GM18517 (cell line): ENCODE results near the gene SDR9C7.
"Not testable (repeated sequence)": the region's sequence is repeated elsewhere in the genome, so short reads cannot be mapped to it uniquely, and the experiment has no call there.

Experiments
- ATAC-seq: cut with Tn5 transposase; IDR thresholded peaks from one replicate; pipeline ENCODE4 v1.9.1; 2021; ENCODE audit warnings: mild to moderate bottlenecking, moderate library complexity; ENCODE audit not compliant: unreplicated experiment

SDR9C7 gene

GRCh38 chr12:56918139-56918538 lies 16.1 kb downstream of the SDR9C7 start:
- ATAC-seq, result not testable (repeated sequence)

- no peak for ATAC-seq
Measured at GRCh38 chr12:56916996-56917333, 17.2 kb downstream of the SDR9C7 start.

- ATAC-seq, result no peak
Measured at GRCh38 chr12:56916296-56916995, 17.8 kb downstream of the SDR9C7 start.

GRCh38 chr12:56914724-56915123 lies 19.5 kb downstream of the SDR9C7 start:
- no peak for ATAC-seq

GRCh38 chr12:56914256-56914655 lies 20.0 kb downstream of the SDR9C7 start:
- no peak for ATAC-seq

GRCh38 chr12:56909403-56909802 lies 24.8 kb downstream of the SDR9C7 start:
- not testable (repeated sequence) for ATAC-seq

GRCh38 chr12:56908136-56908535 lies 26.1 kb downstream of the SDR9C7 start:
- no peak for ATAC-seq

GRCh38 chr12:56905852-56906251 lies 28.4 kb downstream of the SDR9C7 start:
- no peak for ATAC-seq

- ATAC-seq, result no peak
Measured at GRCh38 chr12:56903374-56903773, 30.8 kb downstream of the SDR9C7 start.

- ATAC-seq, result not testable (repeated sequence)
Measured at GRCh38 chr12:56901313-56901712, 32.9 kb downstream of the SDR9C7 start.

GRCh38 chr12:56900583-56900982 lies 33.6 kb downstream of the SDR9C7 start:
- ATAC-seq, result no peak

- no peak for ATAC-seq
Measured at GRCh38 chr12:56898938-56899337, 35.3 kb downstream of the SDR9C7 start.

- no peak for ATAC-seq
Measured at GRCh38 chr12:56897844-56898361, 36.3 kb downstream of the SDR9C7 start.

- ATAC-seq, result no peak
Measured at GRCh38 chr12:56896082-56896481, 38.1 kb downstream of the SDR9C7 start.

GRCh38 chr12:56894698-56895368 lies 39.4 kb downstream of the SDR9C7 start:
- no peak for ATAC-seq

- not testable (repeated sequence) for ATAC-seq
Measured at GRCh38 chr12:56891885-56892284, 42.3 kb downstream of the SDR9C7 start.

- no peak for ATAC-seq
Measured at GRCh38 chr12:56886319-56886718, 47.9 kb downstream of the SDR9C7 start.

GRCh38 chr12:56885316-56885715 lies 48.9 kb downstream of the SDR9C7 start:
- no peak for ATAC-seq

- ATAC-seq, result no peak
Measured at GRCh38 chr12:56884421-56884820, 49.8 kb downstream of the SDR9C7 start.

GRCh38 chr12:56882407-56882806 lies 51.8 kb downstream of the SDR9C7 start:
- not testable (repeated sequence) for ATAC-seq

- no peak for ATAC-seq
Measured at GRCh38 chr12:56880125-56880992, 53.8 kb downstream of the SDR9C7 start.
